Panc1 (cell line): ENCODE data around the gene UBE2R2. TPM values are rescaled to one million over a fixed set of nuclear protein-coding genes. Genes with fewer than 3 reads are reported as not detected.
A peak's percentile ranks its signal among the peaks of the same experiment; 100 is the strongest.

ENCODE experiments used
- ATAC-seq: fragments of 200-7000 bp; cut with Tn5 transposase; 2 replicates; pipeline ENCODE4 v1.9.1; 2020; ENCODE audit warnings: mild to moderate bottlenecking, moderate library complexity
- BruUV-seq: library from RNA; stranded (reverse); fragments of 400-500 nt; replicated peaks from 2 replicates; lab custom pipeline; 2021; lab: Mats Ljungman, UMichigan
- CTCF ChIA-PET: fragments of 300-600 bp; sonication (Branson Sonifier 250); formaldehyde crosslinking; loops from one replicate; lab custom pipeline; 2022; ENCODE audit warnings: antibody characterized with exemption; lab: Charles Lee
- POLR2A ChIA-PET: fragments of 300-600 bp; sonication (Branson Sonifier 250); formaldehyde crosslinking; loops from one replicate; lab custom pipeline; 2022; ENCODE audit warnings: antibody characterized with exemption; lab: Charles Lee
- DNase-seq: peaks from one replicate; pipeline ENCODE4 v3.0.0-alpha.2; 2010; ENCODE audit warnings: low read depth, low spot score
- H3K27ac ChIP-seq: 2 replicates; pipeline ENCODE4 v1.5.1; 2011; ENCODE audit warnings: mild to moderate bottlenecking, low read length, inconsistent platforms
- H3K27me3 ChIP-seq: fragments of 200-500 bp; sonication (Bioruptor generic); 2 replicates; pipeline ENCODE4 v1.6.0; 2014; ENCODE audit warnings: low read length, inconsistent platforms; ENCODE audit not compliant: control insufficient read depth, insufficient read depth
- H3K36me3 ChIP-seq: fragments of 200-500 bp; sonication (Bioruptor generic); 2 replicates; pipeline ENCODE4 v1.5.1; 2014; ENCODE audit warnings: inconsistent platforms, mild to moderate bottlenecking, low read length, moderate library complexity; ENCODE audit not compliant: control insufficient read depth, insufficient read depth
- H3K4me1 ChIP-seq: 2 replicates; pipeline ENCODE4 v1.5.1; 2011; ENCODE audit warnings: inconsistent platforms, mild to moderate bottlenecking, low read length, moderate library complexity; ENCODE audit not compliant: control insufficient read depth, insufficient read depth
- H3K4me3 ChIP-seq, 2 experiments: 2 replicates each; pipeline ENCODE4 v1.5.1; 2011 to 2012; ENCODE audit warnings: low read depth in 2 of 2, low read length in 2 of 2, mild to moderate bottlenecking in 2 of 2, inconsistent platforms in 1 of 2, moderate library complexity in 1 of 2
- H3K9me3 ChIP-seq: fragments of 200-500 bp; sonication (Bioruptor generic); 2 replicates; pipeline ENCODE4 v1.5.1; 2014; ENCODE audit warnings: low read depth, mild to moderate bottlenecking, inconsistent platforms, low read length, moderate library complexity; ENCODE audit not compliant: control insufficient read depth, insufficient read depth
- CTCF ChIP-seq: fragments of 450-650 bp; IDR thresholded peaks from 2 replicates; pipeline ENCODE4 v1.5.1; 2017; ENCODE audit warnings: mild to moderate bottlenecking
- POLR2AphosphoS5 ChIP-seq: IDR thresholded peaks from 2 replicates; pipeline ENCODE4 v1.6.1; 2012; ENCODE audit warnings: mild to moderate bottlenecking, low read depth, low read length, moderate library complexity
- REST ChIP-seq, 2 experiments: IDR thresholded peaks; 2 replicates each; pipeline ENCODE4 v1.6.1; 2011 to 2012; ENCODE audit warnings: low read depth in 2 of 2, control low read depth in 1 of 2, low read length in 1 of 2, mild to moderate bottlenecking in 1 of 2, moderate library complexity in 1 of 2; ENCODE audit not compliant: insufficient read depth in 1 of 2
- SIN3A ChIP-seq: IDR thresholded peaks from 2 replicates; pipeline ENCODE4 v1.6.1; 2012; ENCODE audit warnings: low read depth, mild to moderate bottlenecking, low read length, moderate library complexity, borderline replicate concordance; ENCODE audit not compliant: insufficient read depth
- TCF7L2 ChIP-seq: IDR thresholded peaks from 2 replicates; pipeline ENCODE4 v1.6.1; 2011; ENCODE audit warnings: mild to moderate bottlenecking, low read depth, low read length, inconsistent platforms
- in situ Hi-C: cut with HindIII; loops from 2 replicates; pipeline ENCODE4 v1.10.0; 2016; ENCODE audit warnings: low sequenced_read_pairs, low pct_unique_long_range_greater_than_20kb
- intact Hi-C: fragments of 100-400 bp; cut with micrococcal nuclease; formaldehyde crosslinking; loops from one replicate; pipeline ENCODE4 v1.10.0; 2022; ENCODE audit not compliant: unreplicated experiment
- total RNA-seq: library from RNA; stranded (reverse); gene quantifications from one replicate; pipeline ENCODE4 v1.2.1, GENCODE V29; 2021; ENCODE audit not compliant: unreplicated experiment

Gene UBE2R2
- total RNA-seq, 1 experiment from 2014 or later = 67.2 TPM

GRCh38 chr9:33850267-33850629 is 33.3 kb downstream of the UBE2R2 start:
- ATAC-seq = 0 out of 2 replicates have a peak, but pooled peaks have one; percentile 20
- POLR2A ChIA-PET = no interaction called here

GRCh38 chr9:33850677-33851076 is 33.7 kb downstream of the UBE2R2 start:
- Histone ChIP-seq H3K4me3 (no peak overlapping the region), H3K9me3 (no peaks in the 10 kb centered on the region), H3K27ac (no peak overlapping the region), H3K27me3 (no peaks in the 10 kb centered on the region), H3K36me3 (no peaks in the 10 kb centered on the region), H3K4me1 (peaks cover 32% of the 10 kb centered on the region; the same call in 1 of the 2 replicates)
- ATAC-seq (no peak), DNase-seq (no peak)
- in situ Hi-C loops (no loop called here), intact Hi-C loops (loop anchor here (5.0 to 10.0 kb wide), 2 partner anchors 33 to 106 kb away; partner anchors contain the start of gene UBE2R2)
- TF ChIP-seq CTCF (no peak), REST (IDR thresholded peaks at IDR 0.05; ENCODE audit: insufficient read depth in 1 of 2, low read depth in 2 of 2, low read length in 1 of 2) (no peak), TCF7L2 (no peak), POLR2AphosphoS5 (no peak), SIN3A (no peak)
- ChIA-PET CTCF (interaction anchor here (1.6 kb wide), 1 partner anchor 37 kb away, joined by 4 read pairs; no protein-coding TSS in a partner anchor), POLR2A (no interaction called here)
- TSS peak; percentile 7 for BruUV-seq

More at GRCh38 chr9:33850267-33850629, 33.3 kb downstream of the UBE2R2 start:
- no peak for DNase-seq
- no peaks in the 10 kb centered on the region for H3K9me3 ChIP-seq
- no peak overlapping the region for H3K27ac ChIP-seq
- H3K4me3 ChIP-seq = no peak overlapping the region
- no TSS peak for BruUV-seq
- intact Hi-C loops (loop anchor here (5.0 to 10.0 kb wide), 2 partner anchors 33 to 105 kb away; partner anchors contain the start of gene UBE2R2), in situ Hi-C loops (no loop called here)
- H3K4me1 ChIP-seq = peaks cover 32% of the 10 kb centered on the region; the same call in 1 of the 2 replicates
- H3K36me3 ChIP-seq = no peaks in the 10 kb centered on the region
- no peak for TF ChIP-seq SIN3A
- TF ChIP-seq CTCF = no peak
- no peak for TF ChIP-seq POLR2AphosphoS5
- TF ChIP-seq REST (IDR thresholded peaks at IDR 0.05; ENCODE audit: insufficient read depth in 1 of 2, low read depth in 2 of 2, low read length in 1 of 2) = no peak
- TF ChIP-seq TCF7L2 = no peak
- CTCF ChIA-PET = interaction anchor here (1.6 kb wide), 1 partner anchor 36 kb away, joined by 4 read pairs; no protein-coding TSS in a partner anchor
- H3K27me3 ChIP-seq = no peaks in the 10 kb centered on the region
